AML-193 (cell line): ENCODE data around the gene HIPK1.
"Not testable (repeated sequence)": the region's sequence is repeated elsewhere in the genome, so short reads cannot be mapped to it uniquely, and the experiment has no call there.

ENCODE experiments used
- DNase-seq, 2 experiments: peaks; one replicate each; lab custom pipeline; 2025; lab: John Stamatoyannopoulos, UW

HIPK1 gene

GRCh38 chr1:113982949-113983348, 53.8 kb downstream of the HIPK1 start:
- no peak for DNase-seq

- DNase-seq: no peak
Measured at GRCh38 chr1:113983391-113983790, 54.3 kb downstream of the HIPK1 start.

- no peak for DNase-seq
Measured at GRCh38 chr1:113983826-113984225, 54.7 kb downstream of the HIPK1 start.

DNA sequence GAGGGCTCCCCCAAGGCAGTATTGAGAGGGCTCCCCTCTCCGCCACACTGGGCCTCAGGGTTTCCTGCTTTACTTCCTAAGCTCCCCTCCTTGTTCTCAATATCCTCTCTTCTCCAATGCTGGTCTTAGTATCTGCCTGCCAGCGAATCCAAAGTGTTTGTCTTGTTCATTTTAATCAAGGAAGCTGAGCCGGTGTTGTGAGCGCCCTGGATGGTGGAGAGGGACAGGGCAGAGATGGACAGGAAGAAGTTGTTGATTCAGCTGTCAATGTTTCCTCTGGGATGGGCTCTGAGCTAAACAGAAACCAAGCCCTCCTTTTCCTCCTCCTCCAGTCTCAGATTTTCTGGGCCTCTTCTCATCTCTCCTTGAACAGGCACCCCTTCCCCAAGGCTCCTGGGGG, 55.6 kb downstream of the HIPK1 start:
- DNase-seq: no peak

DNA sequence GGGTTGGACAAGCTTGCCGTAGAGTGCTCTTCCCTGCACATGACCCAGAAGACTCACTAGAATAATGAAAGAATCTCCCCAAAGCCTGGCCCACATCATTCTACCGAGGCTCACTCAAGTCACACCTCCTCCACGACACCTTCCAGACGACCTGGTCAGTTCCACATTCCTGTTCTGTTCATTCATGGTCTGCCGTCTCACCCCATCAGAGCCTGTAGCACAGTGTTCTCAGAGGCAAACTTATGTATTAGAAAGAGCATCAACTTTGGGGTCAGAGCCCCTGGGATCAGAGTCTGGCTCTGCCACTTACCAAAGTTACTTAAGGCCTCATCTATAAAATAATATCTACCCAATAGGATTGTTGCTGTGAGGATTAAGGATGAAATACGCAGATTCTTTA, 57.7 kb downstream of the HIPK1 start:
- DNase-seq: no peak

DNA sequence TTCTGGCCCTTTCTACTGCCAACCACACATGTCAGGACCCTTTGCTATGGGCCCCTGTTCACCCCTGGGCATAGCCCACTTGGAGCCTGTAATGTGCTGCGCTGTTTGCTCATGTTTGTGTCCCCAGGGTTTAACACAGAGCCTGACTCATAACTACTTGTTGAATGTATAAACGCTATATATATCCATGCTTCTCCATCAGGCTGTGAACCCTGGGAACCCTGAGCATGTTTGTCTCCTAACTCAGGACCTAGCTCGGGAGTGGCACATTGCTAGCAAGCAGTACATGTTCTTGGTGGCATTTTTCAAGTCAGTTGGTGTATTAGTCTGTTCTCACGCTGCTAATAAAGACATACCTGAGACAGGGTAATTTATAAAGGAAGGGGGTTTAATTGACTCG, 58.1 kb downstream of the HIPK1 start:
- DNase-seq: no peak

DNA sequence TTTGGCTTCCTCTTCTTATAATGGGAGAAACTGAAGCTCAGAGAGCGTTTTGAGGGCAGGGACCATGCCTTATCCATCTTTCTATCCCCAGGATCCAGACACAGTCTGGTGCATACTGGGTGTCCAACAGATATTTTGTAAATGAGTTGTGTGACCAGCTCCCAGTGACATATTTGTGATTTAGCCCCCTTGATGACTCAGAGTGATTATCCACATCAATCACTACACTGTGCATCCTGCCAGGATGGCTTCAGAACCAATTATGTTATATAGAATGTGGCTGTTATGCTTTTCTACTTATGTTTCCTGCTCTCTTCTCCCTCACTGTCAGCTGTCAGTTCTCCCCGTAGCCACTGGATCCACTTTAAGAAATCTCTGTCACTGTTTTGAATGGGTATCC, 61.4 kb downstream of the HIPK1 start:
- DNase-seq: no peak

DNA sequence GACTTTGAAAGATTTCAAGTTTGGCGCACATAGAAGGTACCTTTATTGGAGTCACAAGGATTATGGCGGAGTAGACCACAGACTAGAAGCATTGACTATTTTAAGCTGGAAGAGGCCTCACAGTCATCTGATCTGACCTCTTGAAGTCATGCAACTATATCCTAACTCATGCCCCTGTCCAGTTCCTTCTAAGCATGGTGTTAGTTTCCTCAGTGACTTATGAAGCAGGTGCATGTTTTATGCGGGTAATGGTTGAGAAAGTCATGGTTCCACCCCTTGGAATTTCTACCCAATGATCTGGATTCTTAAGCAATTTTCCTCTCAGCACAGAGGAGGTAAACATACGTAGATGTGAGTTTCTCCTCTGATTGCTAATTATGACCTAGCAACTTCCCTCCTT, 61.8 kb downstream of the HIPK1 start:
- DNase-seq: no peak

DNA sequence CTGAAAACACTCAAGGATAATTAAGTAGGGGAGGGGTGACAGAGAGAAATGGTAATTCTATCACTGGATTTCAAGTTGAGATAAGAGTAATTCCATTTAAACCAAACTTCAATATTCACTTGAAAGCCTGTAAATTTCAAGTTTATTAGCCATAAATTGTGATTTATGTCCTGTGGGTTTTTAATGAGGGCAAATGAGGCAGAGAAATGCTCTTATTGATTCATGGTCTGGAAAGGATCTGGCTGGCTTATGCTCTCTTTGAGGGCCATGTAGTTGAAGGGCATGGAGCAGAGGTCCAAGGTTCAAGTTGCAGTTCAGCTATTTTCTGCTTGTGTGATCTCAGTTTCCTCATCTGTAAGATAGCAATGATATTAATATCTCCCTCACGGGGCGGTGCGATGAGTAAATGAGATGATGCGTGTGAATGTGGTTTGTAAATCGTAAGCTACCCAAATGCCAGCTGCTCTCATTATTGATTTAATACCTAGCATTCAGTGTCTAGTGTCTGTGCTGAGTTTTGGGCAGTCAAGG, 62.4 kb downstream of the HIPK1 start:
- DNase-seq: no peak

DNA sequence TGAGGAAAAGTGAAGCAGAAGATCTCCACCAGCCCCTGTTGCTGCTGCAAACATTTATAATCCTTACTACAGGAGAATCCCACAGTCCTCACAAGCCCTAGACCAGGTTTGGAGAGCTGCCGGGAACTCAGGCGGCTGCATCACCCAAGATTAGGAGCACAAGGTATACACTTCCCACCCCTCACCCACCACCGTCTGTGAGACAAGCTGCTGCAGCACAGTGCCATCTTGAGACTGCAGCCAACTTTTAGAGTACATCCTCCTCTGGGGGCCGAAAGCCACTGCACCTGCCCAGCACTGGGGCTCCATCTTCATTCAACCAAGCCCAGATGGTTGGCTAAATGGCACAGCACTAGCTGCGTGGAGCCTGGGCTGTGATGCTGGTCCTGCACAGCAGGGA, 63.9 kb downstream of the HIPK1 start:
- DNase-seq: no peak

DNA sequence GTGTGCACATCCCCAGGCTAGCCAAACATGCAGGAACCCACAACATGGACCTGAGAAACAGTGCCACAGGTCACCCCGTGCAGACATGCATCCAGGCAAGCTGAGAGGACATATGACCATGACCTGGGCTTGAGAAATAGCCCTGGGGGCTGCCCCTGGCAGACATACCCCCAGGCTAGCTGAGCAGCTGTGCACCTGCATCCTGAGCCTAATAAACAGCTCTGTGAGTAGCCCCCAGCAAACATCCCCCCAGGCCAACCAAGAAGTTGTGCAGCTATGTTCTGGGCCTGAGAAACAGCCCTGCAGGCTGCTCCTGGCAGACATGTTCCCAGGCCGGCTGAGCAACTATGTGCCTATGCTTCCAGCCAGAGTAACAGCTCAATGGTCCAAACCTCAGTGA, 64.6 kb downstream of the HIPK1 start:
- no peak for DNase-seq

GRCh38 chr1:113995382-113995781, 66.3 kb downstream of the HIPK1 start:
- no peak for DNase-seq

DNA sequence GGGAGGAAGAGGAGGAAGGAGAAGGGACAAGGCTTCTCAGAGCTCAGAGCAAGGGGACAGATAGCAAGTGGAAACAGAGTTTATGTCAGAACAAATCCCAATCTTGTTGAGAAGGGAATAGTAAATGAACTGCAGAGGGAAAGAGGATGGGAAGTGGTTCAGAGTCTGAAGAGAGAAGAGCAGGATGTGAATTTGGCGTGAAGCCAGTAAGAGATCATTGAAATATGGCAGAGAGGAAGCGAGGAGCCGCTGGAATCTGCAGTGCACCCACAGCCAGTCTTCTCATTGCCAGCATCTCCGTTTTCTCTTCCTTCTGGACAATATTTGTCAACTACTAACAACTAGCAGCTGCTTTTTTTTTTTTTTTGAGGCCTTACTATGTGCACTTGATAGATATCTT, 69.2 kb downstream of the HIPK1 start:
- no peak for DNase-seq

DNA sequence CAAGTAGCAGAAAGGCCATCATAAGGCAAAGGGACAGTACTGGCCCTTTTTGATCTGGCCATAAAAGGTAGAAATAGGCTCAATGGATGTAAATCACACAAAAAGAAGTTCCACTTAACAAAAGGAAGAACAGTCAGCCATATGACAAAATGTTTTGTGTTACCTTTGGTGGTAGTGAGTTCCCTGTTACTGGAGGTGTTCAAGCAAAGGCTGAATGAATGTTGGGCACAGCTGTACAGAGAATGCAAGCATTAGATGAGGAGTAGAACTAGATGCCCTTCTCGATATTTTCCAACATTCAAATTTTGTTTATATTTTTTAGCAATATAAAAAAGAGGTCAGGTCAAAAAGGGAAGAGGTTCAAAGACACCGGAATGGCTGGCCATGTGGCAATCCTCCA, 70.1 kb downstream of the HIPK1 start:
- no peak for DNase-seq

- no peak for DNase-seq
Measured at GRCh38 chr1:113999799-114000198, 70.7 kb downstream of the HIPK1 start.

- DNase-seq: no peak
Measured at GRCh38 chr1:114000406-114000805, 71.3 kb downstream of the HIPK1 start.

DNA sequence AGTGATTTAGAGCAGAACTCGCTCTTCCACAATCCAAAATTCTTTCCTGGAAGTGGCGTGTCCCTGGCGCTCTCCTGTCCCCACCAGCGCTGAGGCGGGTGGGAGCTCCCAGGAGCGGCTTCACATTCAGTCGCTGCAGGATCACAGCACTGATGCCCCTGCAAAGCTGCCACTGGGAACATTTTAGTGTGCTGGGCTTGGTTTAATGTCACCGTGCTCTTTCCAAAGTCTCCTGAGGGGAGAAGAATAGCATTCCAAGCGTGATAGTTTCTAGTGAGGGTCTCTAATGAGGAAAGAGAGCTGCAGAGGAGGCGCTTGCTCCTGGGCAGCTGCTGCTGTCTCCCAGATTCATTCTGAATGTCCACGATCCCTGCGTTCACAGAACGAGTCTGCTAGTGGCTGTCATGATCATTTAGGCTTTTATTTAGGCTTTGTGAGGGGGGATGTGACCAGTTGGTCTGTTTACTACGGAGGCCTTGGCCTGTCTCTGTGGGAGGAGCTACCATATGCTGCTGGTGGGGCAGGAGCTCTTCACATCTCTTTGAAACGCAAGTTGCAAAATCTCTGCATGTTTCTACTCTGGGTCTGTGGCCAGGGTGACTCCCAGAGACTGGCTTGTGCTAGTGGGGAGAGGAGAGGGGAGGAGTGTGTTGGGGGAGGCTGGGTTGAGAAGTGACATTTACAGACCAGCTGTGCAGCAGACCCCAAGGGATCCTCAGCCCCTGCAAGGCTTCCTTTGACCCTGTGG, 73.5 kb downstream of the HIPK1 start:
- DNase-seq: no peak

DNA sequence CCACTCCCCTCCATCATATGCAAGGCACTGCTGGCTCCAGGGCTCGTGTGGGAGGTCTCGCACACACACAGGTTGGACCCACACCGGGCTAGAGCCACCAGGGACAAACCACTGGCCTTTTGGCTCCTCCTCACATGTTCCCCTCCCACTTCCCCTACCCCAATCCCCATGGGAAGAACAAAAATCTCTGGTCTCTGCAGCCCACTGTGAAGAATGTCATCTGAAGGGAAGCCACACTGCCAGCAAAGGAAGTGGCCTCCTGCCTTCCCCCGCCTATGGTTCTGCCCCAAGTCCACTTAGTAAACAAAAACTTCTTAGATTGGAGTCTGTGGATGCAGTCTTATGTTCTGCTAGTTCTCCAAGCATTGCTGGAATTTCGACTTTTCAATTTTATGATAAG, 74.3 kb downstream of the HIPK1 start:
- no peak for DNase-seq

DNA sequence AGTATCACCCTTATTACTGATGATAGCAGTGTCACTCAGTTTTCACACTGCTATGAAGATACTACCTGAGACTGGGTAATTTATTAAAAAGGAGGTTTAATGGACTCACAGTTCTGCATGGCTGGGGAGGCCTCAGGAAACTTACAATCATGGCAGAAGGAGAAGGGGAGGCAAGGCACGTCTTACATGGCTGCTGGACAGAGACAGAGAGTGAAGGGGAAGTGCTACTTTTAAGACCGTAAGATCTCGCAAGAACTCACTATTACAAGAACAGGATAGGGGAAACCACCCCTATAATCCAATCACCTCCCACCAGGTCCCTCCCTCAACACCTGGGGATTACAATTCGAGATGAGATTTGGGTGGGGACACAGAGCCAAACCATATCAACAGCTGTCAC, 77.7 kb downstream of the HIPK1 start:
- DNase-seq: not testable (repeated sequence)

- no peak for DNase-seq
Measured at GRCh38 chr1:114008480-114008941, 79.4 kb downstream of the HIPK1 start.

- no peak for DNase-seq
Measured at GRCh38 chr1:114008993-114009392, 79.9 kb downstream of the HIPK1 start.

- DNase-seq: no peak
Measured at GRCh38 chr1:114009393-114009792, 80.3 kb downstream of the HIPK1 start.

DNA sequence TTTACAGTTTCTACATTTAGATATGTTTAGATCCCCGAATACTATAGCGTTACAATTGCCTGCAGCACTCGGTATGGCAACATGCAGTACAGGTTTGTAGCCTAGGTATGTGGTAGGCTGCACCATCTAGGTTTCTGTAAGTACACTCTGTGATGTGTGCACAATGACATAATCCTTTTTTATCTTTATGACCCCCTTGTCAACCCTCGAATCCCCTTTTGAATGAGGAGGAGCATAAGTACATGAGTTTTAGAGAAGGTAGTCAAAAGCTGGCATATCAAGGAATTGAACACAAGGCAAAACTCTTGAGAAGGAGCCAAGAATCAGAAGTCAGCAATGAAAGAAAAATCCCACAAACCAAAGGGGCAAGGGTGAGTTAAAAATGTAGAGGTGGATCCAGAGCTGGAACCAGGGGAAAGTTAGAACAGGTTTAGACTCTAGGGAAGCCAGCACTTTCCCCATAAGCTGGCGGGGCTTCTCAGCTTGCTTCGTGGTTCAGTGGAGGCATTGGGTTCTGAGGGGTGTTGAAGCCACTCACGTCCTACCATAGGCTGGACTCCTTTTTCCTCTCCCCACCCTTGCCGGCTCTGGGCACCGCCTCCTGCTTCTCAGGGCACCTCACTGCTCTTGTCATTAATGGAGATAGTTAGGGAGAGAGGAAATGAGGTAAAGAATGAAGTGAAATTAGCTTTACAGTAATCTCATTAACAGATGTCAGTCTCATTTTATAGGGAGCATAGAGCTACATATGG, 81.5 kb downstream of the HIPK1 start:
- DNase-seq: no peak
